ENCODE data around the gene HRK. TPM values are rescaled to one million over a fixed set of nuclear protein-coding genes. Genes with fewer than 3 reads are reported as not detected.

Gene HRK
- 0.10 TPM for total RNA-seq

- H3K4me3 ChIP-seq (ENCODE audit: low read length): no peak within 1 kb of the TSS
- peaks cover 43% of the 10 kb centered on the region for H3K4me1 ChIP-seq (ENCODE audit: insufficient read depth, low read length)
- no peaks in the 10 kb centered on the region for H3K9me3 ChIP-seq (ENCODE audit: low read depth, low read length)
- peaks cover 68% of the 10 kb centered on the region for H3K27me3 ChIP-seq (ENCODE audit: insufficient read depth, low read length)
Measured at GRCh38 chr12:116881325-116881876, at the start of gene HRK. Gene HRK (minus strand): TSS chr12:116881441. CDS start chr12:116881307, 134 bp downstream.

DNA sequence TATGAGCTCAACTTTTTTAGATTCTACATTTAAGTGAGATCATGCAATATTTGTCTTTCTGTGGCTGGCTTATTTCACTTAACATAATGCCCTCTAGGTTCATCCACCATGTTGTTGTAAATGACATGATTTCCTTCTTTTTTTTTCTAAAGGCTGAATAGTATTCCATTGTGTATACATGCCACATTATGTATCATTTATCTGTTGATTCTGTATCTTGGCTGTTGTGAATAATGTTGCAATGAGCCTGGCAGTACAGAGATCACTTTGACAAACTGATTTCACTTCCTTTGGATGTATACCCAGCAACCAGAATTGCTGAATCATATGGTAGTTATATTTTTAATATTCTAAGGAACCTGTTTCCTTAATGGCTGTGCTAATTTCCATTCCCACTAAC lies 48.6 kb upstream of the HRK start:
- H3K4me1 ChIP-seq (ENCODE audit: insufficient read depth, low read length): peaks cover 14% of the 10 kb centered on the region
- no peaks in the 10 kb centered on the region for H3K27me3 ChIP-seq (ENCODE audit: insufficient read depth, low read length)
- H3K9me3 ChIP-seq (ENCODE audit: low read depth, low read length): no peaks in the 10 kb centered on the region
- H3K4me3 ChIP-seq (ENCODE audit: low read length): no peak overlapping the region

DNA sequence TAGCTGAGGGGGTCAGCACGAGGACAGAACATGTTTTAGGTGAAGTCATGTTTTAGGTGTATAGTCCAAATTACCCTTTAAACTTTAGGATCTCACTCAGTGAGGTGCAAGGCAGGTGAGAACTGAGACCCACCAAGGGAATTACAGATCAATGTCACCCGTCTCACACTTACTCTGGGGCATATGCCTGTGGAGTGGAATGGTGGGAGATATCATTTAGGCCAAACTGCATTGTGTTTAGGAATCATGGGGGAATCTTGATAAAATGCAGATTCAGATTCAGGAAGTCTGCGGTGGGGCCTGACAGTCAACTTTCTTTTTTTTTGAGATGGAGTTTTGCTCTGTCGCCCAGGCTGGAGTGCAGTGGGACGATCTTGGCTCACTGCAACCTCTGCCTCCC lies 47.3 kb upstream of the HRK start:
- Histone ChIP-seq H3K9me3 (ENCODE audit: low read depth, low read length) (no peaks in the 10 kb centered on the region), H3K27me3 (ENCODE audit: insufficient read depth, low read length) (no peaks in the 10 kb centered on the region), H3K4me1 (ENCODE audit: insufficient read depth, low read length) (peaks cover 21% of the 10 kb centered on the region), H3K4me3 (ENCODE audit: low read length) (no peak overlapping the region)

DNA sequence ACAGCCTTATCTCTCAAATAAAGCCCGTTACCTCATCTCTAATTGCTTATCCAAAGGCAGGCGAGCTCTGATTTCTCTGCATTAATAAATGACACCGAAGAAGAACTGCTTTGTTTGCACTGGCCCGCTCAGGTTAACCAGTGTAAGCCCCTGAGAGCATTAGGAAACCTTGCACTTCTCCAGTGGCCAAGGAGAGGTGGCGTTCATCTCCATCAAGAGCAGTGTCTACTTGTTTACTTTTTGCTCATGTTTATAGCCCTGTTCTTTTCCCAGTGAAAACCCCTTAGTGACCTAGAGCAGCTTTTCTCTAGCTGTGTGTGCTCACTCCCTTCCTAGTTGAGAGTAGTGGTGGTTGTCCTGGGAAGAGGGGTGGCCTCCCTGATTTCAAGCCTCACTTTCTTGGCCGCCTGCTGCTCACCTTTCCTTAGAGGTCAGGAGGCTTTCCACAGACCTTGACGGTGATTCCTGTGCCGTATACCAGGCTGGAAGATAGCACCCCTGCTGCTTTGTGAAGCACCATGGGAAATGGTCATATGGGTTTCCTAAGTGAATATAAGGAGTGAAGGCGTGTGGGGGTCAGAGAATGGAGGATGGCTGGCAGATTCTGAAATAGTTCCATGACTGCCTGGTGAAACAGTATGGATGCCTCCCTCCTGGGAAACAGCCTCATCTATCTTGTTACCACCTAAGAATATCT lies 46.2 kb upstream of the HRK start:
- no peaks in the 10 kb centered on the region for H3K27me3 ChIP-seq (ENCODE audit: insufficient read depth, low read length)
- no peaks in the 10 kb centered on the region for H3K9me3 ChIP-seq (ENCODE audit: low read depth, low read length)
- no peak overlapping the region for H3K4me3 ChIP-seq (ENCODE audit: low read length)
- peaks cover 21% of the 10 kb centered on the region for H3K4me1 ChIP-seq (ENCODE audit: insufficient read depth, low read length)

DNA sequence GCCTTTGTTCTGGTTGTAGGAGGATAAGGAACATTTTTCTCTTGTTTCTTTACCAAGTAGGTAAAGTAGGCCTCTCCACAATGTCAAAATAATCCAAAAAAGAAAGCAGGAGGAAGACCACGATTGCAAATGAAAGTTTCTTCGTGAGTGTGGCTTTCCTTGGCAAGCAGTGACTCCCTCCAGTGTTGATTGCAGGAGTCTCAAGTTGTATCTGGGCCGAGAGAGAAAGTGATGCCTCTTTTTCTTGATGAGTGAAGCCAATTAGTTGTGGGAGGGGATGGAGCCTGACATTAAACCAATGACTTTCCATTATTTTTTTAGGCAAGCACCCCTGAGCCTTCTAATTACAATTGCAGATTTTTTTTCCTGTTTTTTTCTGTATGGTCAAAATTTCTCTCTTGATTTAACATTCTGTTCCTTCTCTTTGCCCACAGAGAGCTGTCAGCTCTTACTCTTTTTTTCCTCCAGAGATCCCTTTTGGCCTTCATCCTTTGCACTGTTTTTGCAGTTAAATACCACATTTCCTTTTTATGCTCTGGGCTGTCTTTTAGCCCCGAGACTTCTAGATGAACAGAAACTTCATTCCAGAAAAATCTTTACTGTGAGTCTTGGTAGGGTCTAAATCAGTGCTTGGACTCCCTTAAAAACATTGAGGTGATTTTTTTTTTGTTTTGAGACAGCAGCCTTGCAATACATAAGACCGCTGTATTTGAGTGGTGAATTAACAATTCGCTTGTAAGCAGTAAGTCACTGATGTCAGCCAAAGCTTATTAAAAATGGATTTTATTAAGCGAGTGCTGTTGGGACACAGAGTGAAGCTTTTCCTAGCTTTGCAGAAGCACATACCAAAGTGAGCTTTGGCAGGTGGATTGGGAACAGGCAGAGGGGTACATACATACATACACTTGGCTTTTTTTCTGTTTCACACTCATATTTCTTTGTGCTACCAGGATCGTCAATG lies 45.3 kb upstream of the HRK start:
- Histone ChIP-seq H3K4me3 (ENCODE audit: low read length) (no peak overlapping the region), H3K4me1 (ENCODE audit: insufficient read depth, low read length) (peaks cover 21% of the 10 kb centered on the region), H3K9me3 (ENCODE audit: low read depth, low read length) (no peaks in the 10 kb centered on the region), H3K27me3 (ENCODE audit: insufficient read depth, low read length) (no peaks in the 10 kb centered on the region)

DNA sequence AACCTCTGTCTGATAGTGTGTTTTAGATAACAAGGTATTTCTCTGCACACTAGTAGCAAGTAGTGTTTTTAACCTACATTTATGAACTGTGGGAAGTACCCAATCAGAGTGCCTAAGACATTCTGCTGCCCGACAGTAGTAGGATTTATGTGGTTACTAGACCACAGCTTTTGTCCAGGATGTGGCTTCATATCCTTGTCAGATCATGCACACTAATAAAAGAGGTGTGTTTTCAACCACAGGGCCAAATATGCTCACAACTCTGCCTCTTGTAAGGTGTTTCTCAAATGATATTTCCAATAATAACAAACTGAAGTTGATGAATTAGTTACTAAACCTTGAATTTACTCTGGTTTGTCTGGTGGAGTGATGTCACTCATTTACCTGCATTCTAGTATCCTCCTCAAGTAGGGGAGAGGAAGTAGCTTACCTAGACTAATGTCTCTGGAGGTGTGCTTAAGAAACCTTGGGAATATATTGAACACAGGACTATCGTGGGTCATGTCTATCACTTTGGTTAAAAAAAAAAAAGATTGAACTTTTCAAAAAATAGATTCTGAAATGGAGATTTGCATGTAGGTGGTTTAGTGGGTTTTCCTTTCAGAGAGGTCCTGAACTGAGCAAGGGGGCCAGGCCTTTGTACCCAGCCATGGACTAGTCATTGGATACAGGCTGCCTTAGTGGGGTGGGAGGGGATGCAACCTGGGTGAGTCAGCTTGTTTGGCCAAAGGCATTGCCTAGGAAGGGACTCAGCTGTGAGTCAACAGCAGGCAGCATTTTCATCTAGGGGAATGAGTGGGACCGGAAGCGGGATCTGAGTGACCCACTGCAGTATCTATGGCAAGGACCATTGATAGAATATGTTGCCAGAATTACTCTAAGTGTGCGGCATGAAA lies 43.6 kb upstream of the HRK start:
- H3K4me3 ChIP-seq (ENCODE audit: low read length): no peak overlapping the region
- no peaks in the 10 kb centered on the region for H3K27me3 ChIP-seq (ENCODE audit: insufficient read depth, low read length)
- H3K9me3 ChIP-seq (ENCODE audit: low read depth, low read length): no peaks in the 10 kb centered on the region
- H3K4me1 ChIP-seq (ENCODE audit: insufficient read depth, low read length): peaks cover 30% of the 10 kb centered on the region

GRCh38 chr12:116922194-116922897 lies 41.1 kb upstream of the HRK start:
- peaks cover 40% of the 10 kb centered on the region for H3K4me1 ChIP-seq (ENCODE audit: insufficient read depth, low read length)
- H3K27me3 ChIP-seq (ENCODE audit: insufficient read depth, low read length): no peaks in the 10 kb centered on the region
- no peak overlapping the region for H3K4me3 ChIP-seq (ENCODE audit: low read length)
- no peaks in the 10 kb centered on the region for H3K9me3 ChIP-seq (ENCODE audit: low read depth, low read length)

- peaks cover 40% of the 10 kb centered on the region for H3K4me1 ChIP-seq (ENCODE audit: insufficient read depth, low read length)
- H3K4me3 ChIP-seq (ENCODE audit: low read length): no peak overlapping the region
- H3K27me3 ChIP-seq (ENCODE audit: insufficient read depth, low read length): no peaks in the 10 kb centered on the region
- H3K9me3 ChIP-seq (ENCODE audit: low read depth, low read length): no peaks in the 10 kb centered on the region
Measured at GRCh38 chr12:116920939-116921338, 39.7 kb upstream of the HRK start.

GRCh38 chr12:116919706-116920485 lies 38.7 kb upstream of the HRK start:
- H3K4me1 ChIP-seq (ENCODE audit: insufficient read depth, low read length): peaks cover 31% of the 10 kb centered on the region
- no peaks in the 10 kb centered on the region for H3K27me3 ChIP-seq (ENCODE audit: insufficient read depth, low read length)
- H3K9me3 ChIP-seq (ENCODE audit: low read depth, low read length): no peaks in the 10 kb centered on the region
- no peak overlapping the region for H3K4me3 ChIP-seq (ENCODE audit: low read length)

DNA sequence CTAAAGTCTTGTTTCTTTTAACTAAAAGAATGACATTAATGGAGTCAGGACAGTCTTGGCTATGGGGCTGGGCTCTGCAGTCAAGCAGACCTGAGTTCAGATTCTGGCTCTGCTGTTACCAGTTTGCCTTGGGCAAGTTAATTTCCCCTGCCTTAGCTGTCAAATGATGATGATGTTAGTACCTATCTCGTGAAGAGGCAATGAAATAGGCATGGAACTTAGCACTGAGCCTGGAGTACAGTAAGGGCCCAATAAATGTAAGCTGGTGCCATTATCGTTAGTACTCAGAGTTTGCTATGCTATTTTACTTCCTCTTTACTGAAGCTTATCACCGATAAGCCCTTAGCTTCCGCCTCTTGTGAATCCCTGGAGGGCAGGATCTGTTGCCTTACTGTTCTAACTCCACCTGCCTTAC lies 38.0 kb upstream of the HRK start:
- no peak overlapping the region for H3K4me3 ChIP-seq (ENCODE audit: low read length)
- H3K27me3 ChIP-seq (ENCODE audit: insufficient read depth, low read length): no peaks in the 10 kb centered on the region
- no peaks in the 10 kb centered on the region for H3K9me3 ChIP-seq (ENCODE audit: low read depth, low read length)
- peaks cover 25% of the 10 kb centered on the region for H3K4me1 ChIP-seq (ENCODE audit: insufficient read depth, low read length)

DNA sequence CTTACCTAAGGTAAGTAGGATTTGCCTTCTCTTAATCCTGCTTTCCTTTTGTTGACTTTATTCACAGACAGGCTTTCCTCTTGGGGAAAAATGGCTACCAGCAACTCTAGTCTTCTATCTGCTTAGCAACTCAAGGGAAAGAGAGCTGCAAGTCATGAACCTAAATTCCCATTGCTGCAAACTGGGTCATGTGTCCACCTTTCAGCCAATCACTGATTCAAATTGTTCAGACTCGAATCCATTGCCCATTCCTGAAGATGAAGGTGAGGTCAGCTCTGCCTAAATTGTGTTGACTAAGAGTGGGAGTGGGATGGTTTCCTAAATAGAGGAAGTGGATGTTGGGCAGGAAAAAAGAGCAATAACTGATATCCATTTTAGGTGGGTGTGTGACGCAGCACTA lies 37.2 kb upstream of the HRK start:
- Histone ChIP-seq H3K4me1 (ENCODE audit: insufficient read depth, low read length) (peaks cover 24% of the 10 kb centered on the region), H3K9me3 (ENCODE audit: low read depth, low read length) (no peaks in the 10 kb centered on the region), H3K4me3 (ENCODE audit: low read length) (no peak overlapping the region), H3K27me3 (ENCODE audit: insufficient read depth, low read length) (no peaks in the 10 kb centered on the region)

- Histone ChIP-seq H3K9me3 (ENCODE audit: low read depth, low read length) (no peaks in the 10 kb centered on the region), H3K4me3 (ENCODE audit: low read length) (no peak overlapping the region), H3K27me3 (ENCODE audit: insufficient read depth, low read length) (no peaks in the 10 kb centered on the region), H3K4me1 (ENCODE audit: insufficient read depth, low read length) (peaks cover 30% of the 10 kb centered on the region)
Measured at GRCh38 chr12:116916714-116917114, 35.5 kb upstream of the HRK start.

DNA sequence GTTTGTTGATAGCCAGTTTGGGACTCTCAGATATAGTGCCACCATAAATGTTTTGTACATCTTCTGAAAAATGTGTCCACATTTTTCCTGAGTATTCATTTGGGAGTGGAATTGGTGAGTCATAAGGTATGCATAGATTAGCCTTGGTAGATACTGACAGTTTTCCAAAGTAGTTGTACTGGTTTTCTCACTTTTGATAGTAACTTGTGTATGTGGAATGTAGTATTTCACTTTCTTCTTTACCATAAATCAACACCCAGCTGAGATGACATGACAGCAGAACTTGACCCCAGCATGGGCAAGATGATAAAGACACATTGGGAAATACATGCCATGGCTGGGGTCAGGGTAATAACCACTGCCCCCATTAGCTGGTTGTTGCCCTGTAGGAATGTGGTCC lies 34.9 kb upstream of the HRK start:
- Histone ChIP-seq H3K4me1 (ENCODE audit: insufficient read depth, low read length) (peaks cover 34% of the 10 kb centered on the region), H3K9me3 (ENCODE audit: low read depth, low read length) (no peaks in the 10 kb centered on the region), H3K4me3 (ENCODE audit: low read length) (no peak overlapping the region), H3K27me3 (ENCODE audit: insufficient read depth, low read length) (no peaks in the 10 kb centered on the region)

All from mononuclear cell (primary cell).